Measurements from ENCODE around the gene LMAN1L.

Gene LMAN1L

GRCh38 chr15:74808840-74809229, 3.8 kb upstream of the LMAN1L start:
- TF ChIP-seq GATA2 (IDR thresholded peaks at IDR 0.05; ENCODE audit: low read depth, low read length) (no peak), GATA3 (IDR thresholded peaks at IDR 0.05; ENCODE audit: low read depth, low read length) (no peak)

GRCh38 chr15:74809242-74809641, 3.4 kb upstream of the LMAN1L start:
- TF ChIP-seq GATA3 (IDR thresholded peaks at IDR 0.05; ENCODE audit: low read depth, low read length) (no peak), GATA2 (IDR thresholded peaks at IDR 0.05; ENCODE audit: low read depth, low read length) (no peak)

GRCh38 chr15:74809956-74810355, 2.7 kb upstream of the LMAN1L start:
- TF ChIP-seq GATA2 (IDR thresholded peaks at IDR 0.05; ENCODE audit: low read depth, low read length): no peak
- TF ChIP-seq GATA3 (IDR thresholded peaks at IDR 0.05; ENCODE audit: low read depth, low read length): no peak

- no peak for TF ChIP-seq GATA3 (IDR thresholded peaks at IDR 0.05; ENCODE audit: low read depth, low read length)
Observed at GRCh38 chr15:74815121-74815934, 2.7 kb downstream of the LMAN1L start.

GRCh38 chr15:74815961-74816360, 3.3 kb downstream of the LMAN1L start:
- no peak for TF ChIP-seq GATA2 (IDR thresholded peaks at IDR 0.05; ENCODE audit: low read depth, low read length)
- no peak for TF ChIP-seq GATA3 (IDR thresholded peaks at IDR 0.05; ENCODE audit: low read depth, low read length)

GRCh38 chr15:74816624-74817369, 4.2 kb downstream of the LMAN1L start:
- no peak for TF ChIP-seq GATA2 (IDR thresholded peaks at IDR 0.05; ENCODE audit: low read depth, low read length)

- TF ChIP-seq GATA3 (IDR thresholded peaks at IDR 0.05; ENCODE audit: low read depth, low read length) (no peak), GATA2 (IDR thresholded peaks at IDR 0.05; ENCODE audit: low read depth, low read length) (no peak)
Observed at GRCh38 chr15:74817370-74817737, 4.7 kb downstream of the LMAN1L start.

GRCh38 chr15:74820056-74820455, 7.4 kb downstream of the LMAN1L start:
- TF ChIP-seq GATA3 (IDR thresholded peaks at IDR 0.05; ENCODE audit: low read depth, low read length): no peak
- TF ChIP-seq GATA2 (IDR thresholded peaks at IDR 0.05; ENCODE audit: low read depth, low read length): no peak

- TF ChIP-seq GATA3 (IDR thresholded peaks at IDR 0.05; ENCODE audit: low read depth, low read length) (no peak), GATA2 (IDR thresholded peaks at IDR 0.05; ENCODE audit: low read depth, low read length) (no peak)
Observed at GRCh38 chr15:74821091-74821789, 8.6 kb downstream of the LMAN1L start.

GRCh38 chr15:74821790-74822158, 9.1 kb downstream of the LMAN1L start:
- TF ChIP-seq GATA2 (IDR thresholded peaks at IDR 0.05; ENCODE audit: low read depth, low read length) (no peak), GATA3 (IDR thresholded peaks at IDR 0.05; ENCODE audit: low read depth, low read length) (no peak)

GRCh38 chr15:74822233-74822632, 9.6 kb downstream of the LMAN1L start:
- TF ChIP-seq GATA2 (IDR thresholded peaks at IDR 0.05; ENCODE audit: low read depth, low read length): no peak
- TF ChIP-seq GATA3 (IDR thresholded peaks at IDR 0.05; ENCODE audit: low read depth, low read length): no peak

GRCh38 chr15:74823324-74823723, 10.7 kb downstream of the LMAN1L start:
- TF ChIP-seq GATA3 (IDR thresholded peaks at IDR 0.05; ENCODE audit: low read depth, low read length) (no peak), GATA2 (IDR thresholded peaks at IDR 0.05; ENCODE audit: low read depth, low read length) (no peak)

- no peak for TF ChIP-seq GATA2 (IDR thresholded peaks at IDR 0.05; ENCODE audit: low read depth, low read length)
- no peak for TF ChIP-seq GATA3 (IDR thresholded peaks at IDR 0.05; ENCODE audit: low read depth, low read length)
Observed at GRCh38 chr15:74824976-74825375, 12.3 kb downstream of the LMAN1L start.

GRCh38 chr15:74825866-74826265, 13.2 kb downstream of the LMAN1L start:
- TF ChIP-seq GATA3 (IDR thresholded peaks at IDR 0.05; ENCODE audit: low read depth, low read length) (no peak), GATA2 (IDR thresholded peaks at IDR 0.05; ENCODE audit: low read depth, low read length) (no peak)

All from SH-SY5Y (cell line).